KOPT-K1 (cell line): ENCODE data around the gene KBTBD2.
"Not testable (repeated sequence)": the region's sequence is repeated elsewhere in the genome, so short reads cannot be mapped to it uniquely, and the experiment has no call there.

Source experiments
- H3K27ac ChIP-seq: fragments of 200-600 bp; sonication (generic); 2 replicates; pipeline ENCODE4 v1.5.1; 2016; ENCODE audit warnings: antibody characterized with exemption, mild to moderate bottlenecking, low read depth, low read length; ENCODE audit not compliant: poor library complexity, severe bottlenecking
- H3K36me3 ChIP-seq: fragments of 200-600 bp; sonication (generic); 2 replicates; pipeline ENCODE4 v1.5.1; 2017; ENCODE audit warnings: antibody characterized with exemption, mild to moderate bottlenecking, low read length, moderate library complexity; ENCODE audit not compliant: insufficient read depth
- H3K9me3 ChIP-seq: fragments of 200-600 bp; sonication (generic); 2 replicates; pipeline ENCODE4 v1.5.1; 2017; ENCODE audit warnings: antibody characterized with exemption, low read length, mild to moderate bottlenecking; ENCODE audit not compliant: insufficient read depth, poor library complexity, severe bottlenecking

The KBTBD2 gene

DNA sequence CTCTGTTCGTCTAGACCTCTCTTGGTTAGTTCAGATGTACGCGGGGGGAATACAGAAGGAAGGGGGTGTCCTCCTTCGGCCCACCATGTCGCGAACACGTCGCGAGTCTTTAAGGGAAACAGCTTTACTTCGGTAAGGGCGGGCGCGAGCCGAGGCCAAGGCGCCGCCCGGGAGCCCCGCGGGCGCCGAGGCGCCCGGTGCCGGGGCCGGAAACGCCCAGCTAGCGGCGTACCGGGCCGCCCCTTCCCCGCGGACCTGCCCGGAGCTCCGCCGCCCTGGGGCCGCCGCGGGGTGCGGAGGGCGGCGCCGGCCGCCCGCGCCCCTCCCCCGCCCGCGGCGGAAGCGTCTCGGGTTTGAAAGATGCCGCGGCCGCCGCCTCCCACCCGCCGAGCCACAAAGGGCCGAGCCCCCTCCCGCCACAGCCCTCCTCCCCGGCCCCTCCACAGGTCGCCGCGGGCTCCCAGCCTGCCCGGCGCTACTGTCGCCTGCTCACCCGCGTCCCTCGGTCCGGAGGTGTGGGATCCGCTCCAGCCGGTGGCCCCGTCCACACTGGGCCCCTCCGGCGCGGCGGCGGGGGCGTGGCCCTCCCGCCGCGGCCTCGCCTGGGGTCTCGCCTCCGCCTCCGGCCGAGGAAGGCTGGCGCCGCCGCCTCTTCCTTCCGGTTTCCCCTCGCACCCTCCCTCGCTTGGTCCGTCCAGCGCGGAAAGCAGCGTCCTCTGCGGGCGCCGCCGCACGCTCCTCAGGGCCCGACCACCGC is at the start of gene KBTBD2:
Gene KBTBD2 (minus strand): TSS at position 718 of the 757 bp plus-strand sequence. CDS start 12,156 bp downstream, outside the sequence.
- Histone ChIP-seq H3K27ac (peak within 1 kb of the TSS; percentile 97), H3K9me3 (no peaks in the 10 kb centered on the region), H3K36me3 (peaks cover 13% of the 10 kb centered on the region; the same call in 1 of the 2 replicates)

- H3K36me3 ChIP-seq, result no peaks in the 10 kb centered on the region
- no peak overlapping the region for H3K27ac ChIP-seq
- peaks cover 11% of the 10 kb centered on the region for H3K9me3 ChIP-seq
These were observed 49.6 kb upstream of the KBTBD2 start for GRCh38 chr7:32941181-32941580.

DNA sequence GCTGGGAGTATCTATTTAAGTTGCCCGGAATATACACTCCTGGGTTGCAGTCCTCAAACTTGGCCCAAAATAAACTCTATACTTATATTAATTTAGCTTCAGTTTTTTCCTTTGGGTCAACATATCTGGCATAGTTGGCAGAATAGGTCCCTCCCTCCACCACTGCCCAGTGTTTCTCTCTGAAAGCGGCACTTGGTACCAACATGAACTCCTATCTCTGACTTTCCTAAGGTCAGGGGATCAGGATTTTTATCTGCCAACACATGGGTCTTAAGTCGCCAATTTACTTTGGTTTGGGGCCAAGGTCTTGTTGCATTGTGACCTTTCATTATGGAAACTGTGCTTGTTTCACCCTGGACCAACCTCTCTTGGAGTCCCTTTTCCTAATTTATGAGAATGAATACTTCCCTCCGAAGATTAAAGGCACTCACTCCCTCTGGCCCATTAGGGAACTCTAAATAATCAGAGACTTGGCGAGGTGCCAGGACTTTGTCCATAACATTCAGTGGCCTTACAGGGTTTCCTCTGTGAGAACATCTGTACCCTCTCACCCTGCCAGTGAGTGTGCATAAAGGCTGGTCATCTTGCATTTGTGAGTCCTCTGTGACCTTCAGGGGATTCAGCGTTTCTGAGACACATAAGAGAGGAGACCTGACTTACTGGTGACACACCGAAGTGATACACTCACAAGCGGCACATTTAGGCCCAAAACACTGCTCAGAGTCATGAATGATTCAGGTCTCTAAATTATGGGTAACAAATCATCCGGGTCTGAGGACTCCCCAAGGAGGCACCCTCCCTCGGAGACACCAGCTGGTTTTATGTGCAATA is 46.0 kb upstream of the KBTBD2 start:
- Histone ChIP-seq H3K27ac (no peak overlapping the region), H3K9me3 (no peaks in the 10 kb centered on the region), H3K36me3 (no peaks in the 10 kb centered on the region)

DNA sequence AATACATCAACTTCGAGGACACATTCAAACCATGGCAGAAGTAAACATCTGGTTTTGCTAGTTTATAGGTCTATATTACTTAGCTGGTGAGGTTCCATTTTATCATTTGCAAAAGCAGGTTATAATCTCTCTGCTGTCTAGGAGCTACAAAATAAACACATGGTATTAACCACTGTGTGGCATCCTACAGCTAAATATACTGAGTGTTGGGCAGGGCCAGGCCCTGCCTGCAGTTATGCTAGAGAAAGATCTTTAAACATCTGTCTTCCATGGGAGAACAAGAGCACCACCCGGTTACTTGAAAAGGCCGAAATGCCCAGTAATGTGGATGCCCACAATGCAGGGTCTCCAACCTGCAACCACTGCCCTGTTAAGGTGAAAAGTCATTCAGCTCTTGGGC is 45.1 kb upstream of the KBTBD2 start:
- H3K27ac ChIP-seq, result no peak overlapping the region
- H3K9me3 ChIP-seq, result no peaks in the 10 kb centered on the region
- no peaks in the 10 kb centered on the region for H3K36me3 ChIP-seq

GRCh38 chr7:32935558-32935957 is 44.0 kb upstream of the KBTBD2 start:
- no peak overlapping the region for H3K27ac ChIP-seq
- H3K9me3 ChIP-seq, result no peaks in the 10 kb centered on the region
- H3K36me3 ChIP-seq, result no peaks in the 10 kb centered on the region

DNA sequence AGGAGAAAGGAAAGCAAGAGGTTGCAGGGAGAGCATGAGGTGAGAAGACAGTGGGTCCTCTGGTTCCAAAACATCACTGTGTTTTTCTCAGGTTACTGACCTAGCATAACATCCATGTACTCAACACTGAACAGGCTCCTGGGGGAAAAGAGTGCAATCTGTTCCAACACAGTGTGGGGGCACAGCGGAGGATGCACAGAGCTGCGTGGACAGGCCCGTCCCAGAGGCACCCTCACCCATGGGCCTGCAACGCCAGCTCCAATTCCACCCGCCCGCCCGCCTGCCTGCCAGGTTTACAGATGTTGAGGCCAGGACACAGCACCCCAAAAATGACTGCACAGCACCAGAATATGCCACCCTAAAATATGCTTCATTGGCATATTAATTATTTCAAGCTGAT is 38.8 kb upstream of the KBTBD2 start:
- H3K9me3 ChIP-seq, result no peaks in the 10 kb centered on the region
- no peaks in the 10 kb centered on the region for H3K36me3 ChIP-seq

DNA sequence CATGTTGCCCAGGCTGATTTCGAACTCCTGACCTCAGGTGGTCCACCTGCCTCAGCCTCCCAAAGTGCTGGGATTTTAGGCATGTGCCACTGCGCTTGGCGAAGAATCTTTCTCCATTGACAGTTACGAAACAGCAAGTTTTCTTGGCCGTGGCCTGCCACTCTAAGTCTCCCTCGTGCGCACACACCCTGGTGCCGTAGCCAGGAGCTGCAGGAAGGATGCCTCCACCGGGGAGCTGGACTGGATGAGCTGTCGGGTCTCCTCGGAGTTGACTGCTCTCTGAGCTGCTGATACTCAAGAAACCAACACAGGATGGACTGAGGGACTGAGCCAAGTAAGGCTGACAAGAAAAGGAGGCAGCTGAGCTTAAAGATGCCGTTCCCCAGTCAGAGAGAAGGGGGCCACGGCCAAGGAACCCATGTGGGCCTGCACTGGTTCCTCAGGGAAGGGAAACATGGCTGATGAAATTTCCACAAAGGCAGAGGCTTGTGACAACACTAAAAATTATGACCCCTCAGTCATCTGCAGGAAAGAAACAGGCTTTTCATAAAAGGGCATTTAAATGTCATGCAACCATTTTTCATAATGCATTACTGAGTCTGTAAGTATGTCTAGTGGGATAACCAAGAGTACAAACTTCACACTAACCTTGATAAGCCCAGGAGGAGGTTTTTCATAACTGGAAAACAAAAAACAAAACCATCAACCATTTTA is 38.0 kb upstream of the KBTBD2 start:
- Histone ChIP-seq H3K27ac (no peak overlapping the region), H3K9me3 (no peaks in the 10 kb centered on the region), H3K36me3 (no peaks in the 10 kb centered on the region)

More for the DNA sequence above, 38.8 kb upstream of the KBTBD2 start:
- H3K27ac ChIP-seq, result no peak overlapping the region

- no peaks in the 10 kb centered on the region for H3K36me3 ChIP-seq
- H3K27ac ChIP-seq, result no peak overlapping the region
- H3K9me3 ChIP-seq, result no peaks in the 10 kb centered on the region
These were observed 37.3 kb upstream of the KBTBD2 start for GRCh38 chr7:32928785-32929298.

GRCh38 chr7:32921896-32922295 is 30.3 kb upstream of the KBTBD2 start:
- Histone ChIP-seq H3K36me3 (no peaks in the 10 kb centered on the region), H3K9me3 (no peaks in the 10 kb centered on the region), H3K27ac (no peak overlapping the region)

DNA sequence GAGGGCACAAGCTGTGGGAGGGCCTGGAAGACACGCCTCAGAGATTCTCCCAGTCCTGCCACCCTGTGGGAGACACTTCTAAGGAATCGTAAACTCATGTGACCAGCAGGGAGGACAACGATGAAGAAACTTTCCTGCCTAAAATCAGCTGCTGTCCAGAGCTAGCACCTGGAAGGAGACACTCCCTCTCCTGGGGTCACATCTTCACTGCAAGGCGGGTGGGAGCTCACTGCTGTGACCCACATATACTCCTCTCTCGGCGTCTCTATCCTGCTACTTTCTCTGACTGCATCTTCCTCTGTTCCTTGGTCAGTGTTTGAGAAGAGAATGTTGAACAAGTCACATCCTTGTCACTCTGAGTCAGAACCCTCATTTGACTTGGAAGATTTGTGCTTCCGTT is 25.4 kb upstream of the KBTBD2 start:
- H3K36me3 ChIP-seq, H3K27ac ChIP-seq, H3K9me3 ChIP-seq: not testable (repeated sequence)

DNA sequence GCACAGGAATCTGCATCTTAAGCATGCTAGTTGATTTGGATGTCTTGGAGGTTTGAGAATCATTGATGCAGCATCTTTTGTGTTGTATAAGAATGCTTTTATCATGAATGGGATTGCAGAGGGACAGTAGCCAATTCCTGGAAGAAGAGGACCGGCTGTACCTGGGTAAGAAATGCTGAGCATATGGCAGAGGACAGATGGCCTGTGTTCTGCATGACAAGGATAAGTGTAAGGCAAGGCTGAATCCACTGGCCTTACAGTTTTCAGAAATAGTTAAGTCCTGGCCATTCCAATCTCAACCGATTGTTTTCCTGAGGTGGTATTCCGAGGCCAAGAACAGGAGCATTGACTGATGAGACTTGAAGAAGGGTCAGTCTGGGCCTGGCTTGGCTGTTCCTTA is 24.4 kb upstream of the KBTBD2 start:
- Histone ChIP-seq H3K9me3 (no peaks in the 10 kb centered on the region), H3K36me3 (no peaks in the 10 kb centered on the region), H3K27ac (no peak overlapping the region)

- H3K27ac ChIP-seq, result no peak overlapping the region
- H3K9me3 ChIP-seq, result no peaks in the 10 kb centered on the region
- H3K36me3 ChIP-seq, result no peaks in the 10 kb centered on the region
These were observed 23.5 kb upstream of the KBTBD2 start for GRCh38 chr7:32915041-32915536.

- Histone ChIP-seq H3K27ac (no peak overlapping the region), H3K9me3 (no peaks in the 10 kb centered on the region), H3K36me3 (no peaks in the 10 kb centered on the region)
These were observed 22.6 kb upstream of the KBTBD2 start for GRCh38 chr7:32914184-32914583.

- Histone ChIP-seq H3K36me3 (no peaks in the 10 kb centered on the region), H3K27ac (no peak overlapping the region), H3K9me3 (no peaks in the 10 kb centered on the region)
These were observed 18.6 kb upstream of the KBTBD2 start for GRCh38 chr7:32910195-32910594.

DNA sequence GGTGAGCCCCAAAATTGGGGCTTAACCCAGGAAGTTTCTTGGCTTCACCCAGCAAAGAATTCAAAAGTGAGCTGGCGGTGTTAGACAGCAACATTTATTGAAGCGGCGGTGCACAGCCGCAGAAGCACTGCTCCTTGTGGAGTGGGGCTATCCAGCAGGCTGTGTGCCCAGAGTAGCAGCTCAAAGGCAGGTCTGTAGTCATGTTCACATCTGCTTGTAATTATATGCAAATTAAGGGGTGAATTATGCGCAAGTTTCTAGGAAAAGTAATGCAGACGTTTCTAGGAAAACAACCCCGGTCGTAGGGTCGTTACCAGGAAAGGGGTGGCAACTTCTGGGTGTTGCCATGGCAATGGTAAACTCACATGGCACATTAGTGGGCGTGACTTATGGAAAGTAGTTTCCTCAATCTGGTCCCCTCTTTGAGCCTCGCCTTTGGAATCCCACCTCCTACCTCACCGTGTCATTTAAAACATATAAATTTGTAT is 13.7 kb upstream of the KBTBD2 start:
- Histone ChIP-seq H3K27ac (peak overlapping the region; percentile 83), H3K9me3 (no peaks in the 10 kb centered on the region), H3K36me3 (no peaks in the 10 kb centered on the region)
